IPS-20b (cell line): Measurements from ENCODE around the gene TRIM54.
"Not testable (repeated sequence)": the region's sequence is repeated elsewhere in the genome, so short reads cannot be mapped to it uniquely, and the experiment has no call there.

Experiments used
- H3K27ac ChIP-seq: one replicate; pipeline ENCODE4 v1.5.1; 2013; ENCODE audit warnings: low read length
- H3K27me3 ChIP-seq: 2 replicates; pipeline ENCODE4 v1.6.1; 2013; ENCODE audit warnings: mild to moderate bottlenecking, low read length, inconsistent platforms; ENCODE audit not compliant: insufficient read depth
- H3K36me3 ChIP-seq: 2 replicates; pipeline ENCODE4 v1.6.1; 2013; ENCODE audit warnings: low read depth, mild to moderate bottlenecking, inconsistent platforms, low read length, moderate library complexity; ENCODE audit not compliant: insufficient read depth
- H3K4me1 ChIP-seq: 2 replicates; pipeline ENCODE4 v1.6.1; 2013; ENCODE audit warnings: mild to moderate bottlenecking, control low read depth, inconsistent platforms, low read length, moderate library complexity; ENCODE audit not compliant: insufficient read depth
- H3K4me3 ChIP-seq: 2 replicates; pipeline ENCODE4 v1.5.1; 2013; ENCODE audit warnings: mild to moderate bottlenecking, low read length, inconsistent platforms
- H3K9ac ChIP-seq: 2 replicates; pipeline ENCODE4 v1.6.1; 2013; ENCODE audit warnings: low read depth, mild to moderate bottlenecking, inconsistent platforms, low read length, moderate library complexity
- H3K9me3 ChIP-seq: 2 replicates; pipeline ENCODE4 v1.6.1; 2013; ENCODE audit warnings: mild to moderate bottlenecking, low read depth, low read length, inconsistent platforms; ENCODE audit not compliant: insufficient read depth

The TRIM54 gene

GRCh38 chr2:27291865-27292264 lies 9.6 kb downstream of the TRIM54 start:
- Histone ChIP-seq H3K4me3 (peak overlapping the region; percentile 8; the same call in 1 of the 2 replicates), H3K9ac (no peak overlapping the region)

GRCh38 chr2:27294928-27295327 lies 12.7 kb downstream of the TRIM54 start:
- H3K27ac ChIP-seq: no peak overlapping the region
- H3K27me3 ChIP-seq: 0 out of 2 replicates have a peak, but pooled peaks cover 8% of the 10 kb centered on the region
- no peaks in the 10 kb centered on the region for H3K36me3 ChIP-seq
- H3K9ac ChIP-seq: no peak overlapping the region
- H3K9me3 ChIP-seq: no peaks in the 10 kb centered on the region
- no peaks in the 10 kb centered on the region; the same call in 1 of the 2 replicates for H3K4me1 ChIP-seq
- no peak overlapping the region for H3K4me3 ChIP-seq

More at GRCh38 chr2:27291865-27292264, 9.6 kb downstream of the TRIM54 start:
- 0 out of 2 replicates have a peak, but pooled peaks cover 8% of the 10 kb centered on the region for H3K27me3 ChIP-seq
- no peak overlapping the region for H3K27ac ChIP-seq
- H3K4me1 ChIP-seq: no peaks in the 10 kb centered on the region; the same call in 1 of the 2 replicates
- H3K9me3 ChIP-seq: no peaks in the 10 kb centered on the region
- H3K36me3 ChIP-seq: no peaks in the 10 kb centered on the region

- Histone ChIP-seq H3K9me3 (no peaks in the 10 kb centered on the region), H3K4me1 (no peaks in the 10 kb centered on the region; the same call in 1 of the 2 replicates), H3K4me3 (no peak overlapping the region), H3K27ac (no peak overlapping the region), H3K36me3 (no peaks in the 10 kb centered on the region), H3K9ac (no peak overlapping the region), H3K27me3 (0 out of 2 replicates have a peak, but pooled peaks cover 5% of the 10 kb centered on the region)
These were observed 14.3 kb downstream of the TRIM54 start for GRCh38 chr2:27296481-27296880.

GRCh38 chr2:27297195-27297594 lies 15.0 kb downstream of the TRIM54 start:
- Histone ChIP-seq H3K9ac (no peak overlapping the region), H3K27me3 (no peaks in the 10 kb centered on the region), H3K36me3 (no peaks in the 10 kb centered on the region), H3K4me1 (no peaks in the 10 kb centered on the region; the same call in 1 of the 2 replicates), H3K4me3 (no peak overlapping the region), H3K9me3 (no peaks in the 10 kb centered on the region), H3K27ac (no peak overlapping the region)

GRCh38 chr2:27298391-27299080 lies 16.3 kb downstream of the TRIM54 start:
- no peak overlapping the region for H3K27ac ChIP-seq
- H3K9ac ChIP-seq: no peak overlapping the region
- H3K4me1 ChIP-seq: no peaks in the 10 kb centered on the region
- no peaks in the 10 kb centered on the region for H3K9me3 ChIP-seq
- no peak overlapping the region for H3K4me3 ChIP-seq
- H3K27me3 ChIP-seq: no peaks in the 10 kb centered on the region
- H3K36me3 ChIP-seq: no peaks in the 10 kb centered on the region

GRCh38 chr2:27300606-27301005 lies 18.4 kb downstream of the TRIM54 start:
- not testable (repeated sequence) for H3K4me3 ChIP-seq, H3K4me1 ChIP-seq, H3K27ac ChIP-seq, H3K9me3 ChIP-seq, H3K36me3 ChIP-seq, H3K9ac ChIP-seq
- H3K27me3 ChIP-seq: peaks cover 14% of the 10 kb centered on the region

GRCh38 chr2:27303093-27304025 lies 21.1 kb downstream of the TRIM54 start:
- no peak overlapping the region for H3K27ac ChIP-seq
- H3K9me3 ChIP-seq: no peaks in the 10 kb centered on the region
- peak overlapping the region; percentile 30; the same call in 1 of the 2 replicates for H3K4me3 ChIP-seq
- H3K9ac ChIP-seq: no peak overlapping the region; the same call in 1 of the 2 replicates
- no peaks in the 10 kb centered on the region for H3K4me1 ChIP-seq
- no peaks in the 10 kb centered on the region for H3K36me3 ChIP-seq
- H3K27me3 ChIP-seq: peaks cover 42% of the 10 kb centered on the region

- Histone ChIP-seq H3K36me3 (no peaks in the 10 kb centered on the region; the same call in 1 of the 2 replicates), H3K27ac (no peak overlapping the region), H3K9ac (no peak overlapping the region), H3K4me3 (no peak overlapping the region), H3K27me3 (peaks cover 55% of the 10 kb centered on the region), H3K4me1 (no peaks in the 10 kb centered on the region), H3K9me3 (no peaks in the 10 kb centered on the region)
These were observed 22.4 kb downstream of the TRIM54 start for GRCh38 chr2:27304488-27305240.

- Histone ChIP-seq H3K27me3 (peaks cover 58% of the 10 kb centered on the region), H3K27ac (no peak overlapping the region), H3K4me3 (no peak overlapping the region), H3K9me3 (no peaks in the 10 kb centered on the region), H3K4me1 (no peaks in the 10 kb centered on the region), H3K36me3 (no peaks in the 10 kb centered on the region; the same call in 1 of the 2 replicates), H3K9ac (no peak overlapping the region)
These were observed 23.3 kb downstream of the TRIM54 start for GRCh38 chr2:27305516-27305915.

- Histone ChIP-seq H3K36me3 (no peaks in the 10 kb centered on the region; the same call in 1 of the 2 replicates), H3K9ac (no peak overlapping the region), H3K4me1 (no peaks in the 10 kb centered on the region), H3K9me3 (no peaks in the 10 kb centered on the region), H3K27ac (no peak overlapping the region), H3K4me3 (no peak overlapping the region), H3K27me3 (peaks cover 58% of the 10 kb centered on the region)
These were observed 23.9 kb downstream of the TRIM54 start for GRCh38 chr2:27306136-27306535.
